C4-2B (cell line): ENCODE measurements around the gene GLT1D1.

Source experiments
- CTCF ChIP-seq: fragments of 450-650 bp; conservative IDR thresholded peaks from 2 replicates; pipeline ENCODE4 v1.5.1; 2017; ENCODE audit warnings: mild to moderate bottlenecking
- ZFX ChIP-seq: fragments of 450-650 bp; IDR thresholded peaks from 2 replicates; pipeline ENCODE4 v1.6.1; 2017

GRCh38 chr12:128867466-128867865, 14.2 kb downstream of the GLT1D1 start:
- TF ChIP-seq CTCF (no peak), ZFX (no peak)
